Vagina (tissue), 2 donors: ENCODE measurements around the gene ZNF211.

Experiments used
- POLR2A ChIP-seq, 2 donors: fragments of 450-650 bp; IDR thresholded peaks; one replicate each; pipeline ENCODE4 v1.6.1; 2017; ENCODE audit warnings: antibody characterized with exemption in 2 of 2, mild to moderate bottlenecking in 2 of 2, moderate library complexity in 2 of 2
- POLR2AphosphoS5 ChIP-seq, 2 donors: sonication (generic); formaldehyde crosslinking; IDR thresholded peaks; one replicate each; pipeline ENCODE4 v1.9.0; 2017; ENCODE audit warnings: antibody characterized with exemption in 2 of 2, mild to moderate bottlenecking in 2 of 2, low read depth in 1 of 2; ENCODE audit not compliant: insufficient read depth in 1 of 2
- TF ChIP-seq, protein P1 (sequence below), 3 experiments: fragments of 450-650 bp in 2 of 3; fragments of 200-600 bp in 1 of 3; sonication (generic) in 1 of 3; IDR thresholded peaks; one replicate each; pipeline ENCODE4 v1.5.1; 2017 to 2019; ENCODE audit warnings: antibody characterized with exemption in 3 of 3, mild to moderate bottlenecking in 2 of 3, moderate library complexity in 2 of 3

GRCh38 chr19:57653689-57654088, 20.7 kb downstream of the ZNF211 start:
- TF ChIP-seq, protein P1, sequence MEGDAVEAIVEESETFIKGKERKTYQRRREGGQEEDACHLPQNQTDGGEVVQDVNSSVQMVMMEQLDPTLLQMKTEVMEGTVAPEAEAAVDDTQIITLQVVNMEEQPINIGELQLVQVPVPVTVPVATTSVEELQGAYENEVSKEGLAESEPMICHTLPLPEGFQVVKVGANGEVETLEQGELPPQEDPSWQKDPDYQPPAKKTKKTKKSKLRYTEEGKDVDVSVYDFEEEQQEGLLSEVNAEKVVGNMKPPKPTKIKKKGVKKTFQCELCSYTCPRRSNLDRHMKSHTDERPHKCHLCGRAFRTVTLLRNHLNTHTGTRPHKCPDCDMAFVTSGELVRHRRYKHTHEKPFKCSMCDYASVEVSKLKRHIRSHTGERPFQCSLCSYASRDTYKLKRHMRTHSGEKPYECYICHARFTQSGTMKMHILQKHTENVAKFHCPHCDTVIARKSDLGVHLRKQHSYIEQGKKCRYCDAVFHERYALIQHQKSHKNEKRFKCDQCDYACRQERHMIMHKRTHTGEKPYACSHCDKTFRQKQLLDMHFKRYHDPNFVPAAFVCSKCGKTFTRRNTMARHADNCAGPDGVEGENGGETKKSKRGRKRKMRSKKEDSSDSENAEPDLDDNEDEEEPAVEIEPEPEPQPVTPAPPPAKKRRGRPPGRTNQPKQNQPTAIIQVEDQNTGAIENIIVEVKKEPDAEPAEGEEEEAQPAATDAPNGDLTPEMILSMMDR (IDR thresholded peaks at IDR 0.05), result no peak
- TF ChIP-seq POLR2A (IDR thresholded peaks at IDR 0.05) (no peak), POLR2AphosphoS5 (IDR thresholded peaks at IDR 0.05; ENCODE audit: insufficient read depth in 1 of 2, low read depth in 1 of 2) (no peak)
